ENCODE measurements around the gene DCST1.
"Not testable (repeated sequence)": the region's sequence is repeated elsewhere in the genome, so short reads cannot be mapped to it uniquely, and the experiment has no call there.

Gene DCST1

GRCh38 chr1:155033524-155033923, at the start of gene DCST1, which contains the start of gene DCST2:
Gene DCST1, plus strand, starts transcription at chr1:155033824. Its CDS starts 213 bp downstream, at chr1:155034037.
Gene DCST2, minus strand, starts transcription at chr1:155033781. Its CDS starts 80 bp downstream, at chr1:155033701.
- no peak for DNase-seq

- DNase-seq: not testable (repeated sequence)
These were observed 46.9 kb upstream of the DCST1 start for GRCh38 chr1:154986736-154987135.

- no peak for DNase-seq
These were observed 46.3 kb upstream of the DCST1 start for GRCh38 chr1:154987326-154987725.

- no peak for DNase-seq
These were observed 45.3 kb upstream of the DCST1 start for GRCh38 chr1:154988058-154988954.

GRCh38 chr1:154989195-154989860, 44.3 kb upstream of the DCST1 start:
- DNase-seq: no peak

GRCh38 chr1:154990276-154990675, 43.3 kb upstream of the DCST1 start:
- DNase-seq: no peak

GRCh38 chr1:154992721-154993571, 40.7 kb upstream of the DCST1 start:
- peak; percentile 55 for DNase-seq

- DNase-seq: no peak
These were observed 39.9 kb upstream of the DCST1 start, which contains the start of gene LENEP for GRCh38 chr1:154993572-154994268. Gene LENEP, plus strand, starts transcription at chr1:154993586. Its CDS starts 22 bp downstream, at chr1:154993608.

GRCh38 chr1:154994269-154994587, 39.4 kb upstream of the DCST1 start:
- DNase-seq: no peak

GRCh38 chr1:154994591-154994990, 39.0 kb upstream of the DCST1 start:
- no peak for DNase-seq

GRCh38 chr1:154995301-154995983, 38.2 kb upstream of the DCST1 start:
- DNase-seq: peak; percentile 75

GRCh38 chr1:154996966-154997701, 36.5 kb upstream of the DCST1 start:
- DNase-seq: no peak

GRCh38 chr1:154998201-154998780, 35.3 kb upstream of the DCST1 start:
- DNase-seq: peak; percentile 33

GRCh38 chr1:154998818-154999570, 34.6 kb upstream of the DCST1 start:
- DNase-seq: peak; percentile 89

- peak; percentile 76 for DNase-seq
These were observed 33.8 kb upstream of the DCST1 start for GRCh38 chr1:154999571-155000410.

GRCh38 chr1:155000411-155000725, 33.3 kb upstream of the DCST1 start:
- DNase-seq: no peak

- DNase-seq: peak; percentile 96
These were observed 32.7 kb upstream of the DCST1 start for GRCh38 chr1:155000726-155001424.

GRCh38 chr1:155001425-155001674, 32.3 kb upstream of the DCST1 start:
- DNase-seq: no peak
